BLaER1 treated with 17β-estradiol and CSF1 and Interleukin-3, amounts not matched to agents 10 nM and 100 nM (cell line): ENCODE results near the gene LPCAT1.

Experiments
- H3K27ac ChIP-seq, 11 experiments: shearing (Covaris generic); formaldehyde crosslinking; 2 replicates each; pipeline ENCODE4 v1.8.1; 2022
- H3K27me3 ChIP-seq, 11 experiments: shearing (Covaris generic); formaldehyde crosslinking; 2 replicates each; pipeline ENCODE4 v1.8.1; 2022
- H3K36me3 ChIP-seq, 11 experiments: shearing (Covaris generic); formaldehyde crosslinking; 2 replicates each; pipeline ENCODE4 v1.8.1; 2022
- H3K4me1 ChIP-seq, 10 experiments: shearing (Covaris generic); formaldehyde crosslinking; 2 replicates each; pipeline ENCODE4 v1.8.1; 2022
- H3K4me2 ChIP-seq, 11 experiments: shearing (Covaris generic); formaldehyde crosslinking; 2 replicates each; pipeline ENCODE4 v1.8.1; 2022
- H3K4me3 ChIP-seq, 10 experiments: shearing (Covaris generic); formaldehyde crosslinking; 2 replicates each; pipeline ENCODE4 v1.8.1; 2022
- H3K9ac ChIP-seq, 11 experiments: shearing (Covaris generic); formaldehyde crosslinking; 2 replicates each; pipeline ENCODE4 v1.8.1; 2022
- H3K9me3 ChIP-seq, 11 experiments: shearing (Covaris generic); formaldehyde crosslinking; replicated peaks in 1 of 11; 2 replicates each; pipeline ENCODE4 v1.8.1; 2022
- H4K20me1 ChIP-seq, 11 experiments: shearing (Covaris generic); formaldehyde crosslinking; 2 replicates each; pipeline ENCODE4 v1.8.1; 2022
- Cebpa-rat ChIP-seq, 11 experiments: shearing (Covaris generic); IDR thresholded peaks; 2 replicates each; pipeline ENCODE4 v1.8.1; 2022

The LPCAT1 gene

GRCh38 chr5:1514027-1514818, 9.5 kb downstream of the LPCAT1 start:
- Histone ChIP-seq H3K27me3 (no peaks in the 10 kb centered on the region), H3K9me3 (no peaks in the 10 kb centered on the region), H3K4me2 (peak overlapping the region in 10 of 11 experiments; percentile 9 to 48 (median 20); a peak in 13 of 22 replicates), H3K9ac (peak overlapping the region in 4 of 11 experiments; percentile 1 to 24 (median 12); a peak in 1 of 22 replicates), H3K27ac (0 out of 22 replicates have a peak overlapping the region, but pooled peaks of 1 of the 11 experiments have one; percentile 13), H4K20me1 (peaks cover 98 to 100% (median 100%) of the 10 kb centered on the region in 11 experiments), H3K4me3 (no peak overlapping the region), H3K4me1 (peaks cover 46 to 77% (median 60%) of the 10 kb centered on the region in 10 experiments), H3K36me3 (peaks cover 64 to 92% (median 74%) of the 10 kb centered on the region in 11 experiments)
- TF ChIP-seq Cebpa-rat (IDR thresholded peaks at IDR 0.05) = no peak

DNA sequence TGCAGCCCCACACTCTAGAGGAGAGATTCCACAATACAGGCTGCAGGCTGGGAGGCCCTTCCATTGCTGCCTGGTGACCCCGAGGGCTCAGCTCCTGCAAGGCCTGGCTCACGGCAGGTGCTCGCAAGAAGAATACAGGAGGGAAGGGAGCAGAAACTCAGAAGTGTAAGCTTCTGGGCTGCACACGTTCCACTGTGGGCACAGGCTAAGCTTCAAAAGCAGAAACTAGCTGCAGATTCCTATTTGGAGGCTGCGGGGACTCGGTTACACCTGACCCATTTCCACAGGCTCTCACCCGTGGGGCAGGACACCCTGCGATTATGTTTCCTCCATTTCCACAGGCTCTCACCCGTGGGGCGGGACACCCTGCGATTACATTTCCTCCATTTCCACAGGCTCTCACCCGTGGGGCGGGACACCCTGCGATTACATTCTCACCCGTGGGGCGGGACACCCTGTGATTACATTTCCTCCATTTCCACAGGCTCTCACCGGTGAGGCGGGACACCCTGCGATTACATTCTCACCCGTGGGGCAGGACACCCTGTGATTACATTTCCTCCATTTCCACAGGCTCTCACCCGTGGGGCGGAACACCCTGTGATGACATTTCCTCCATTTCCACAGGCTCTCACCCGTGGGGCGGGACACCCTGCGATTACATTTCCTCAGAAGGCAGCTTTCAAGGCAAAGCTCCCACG, 10.3 kb downstream of the LPCAT1 start:
- peak overlapping the region in 10 of 11 experiments; percentile 9 to 48 (median 20); a peak in 10 of 22 replicates for H3K4me2 ChIP-seq
- H3K4me1 ChIP-seq = peaks cover 39 to 69% (median 53%) of the 10 kb centered on the region in 10 experiments
- no peaks in the 10 kb centered on the region for H3K9me3 ChIP-seq
- 0 out of 22 replicates have a peak overlapping the region, but pooled peaks of 1 of the 11 experiments have one; percentile 13 for H3K27ac ChIP-seq
- peaks cover 63 to 92% (median 74%) of the 10 kb centered on the region in 11 experiments for H3K36me3 ChIP-seq
- H4K20me1 ChIP-seq = peaks cover 98 to 100% (median 100%) of the 10 kb centered on the region in 11 experiments
- H3K4me3 ChIP-seq = no peak overlapping the region
- no peaks in the 10 kb centered on the region for H3K27me3 ChIP-seq
- H3K9ac ChIP-seq = peak overlapping the region in 2 of 11 experiments; percentile 9 to 24; a peak in 1 of 22 replicates
- TF ChIP-seq Cebpa-rat (IDR thresholded peaks at IDR 0.05) = no peak

GRCh38 chr5:1512541-1513291, 11.0 kb downstream of the LPCAT1 start:
- peaks cover 36 to 64% (median 53%) of the 10 kb centered on the region in 10 experiments for H3K4me1 ChIP-seq
- no peaks in the 10 kb centered on the region for H3K27me3 ChIP-seq
- peaks cover 98 to 100% (median 100%) of the 10 kb centered on the region in 11 experiments for H4K20me1 ChIP-seq
- H3K4me3 ChIP-seq = no peak overlapping the region
- peaks cover 58 to 92% (median 76%) of the 10 kb centered on the region in 11 experiments for H3K36me3 ChIP-seq
- H3K4me2 ChIP-seq = peak overlapping the region in 1 of 11 experiments; percentile 8; a peak in 3 of 22 replicates
- no peak overlapping the region; a peak in 2 of 22 replicates for H3K27ac ChIP-seq
- no peaks in the 10 kb centered on the region for H3K9me3 ChIP-seq
- H3K9ac ChIP-seq = 0 out of 22 replicates have a peak overlapping the region, but pooled peaks of 1 of the 11 experiments have one; percentile 19
- TF ChIP-seq Cebpa-rat (IDR thresholded peaks at IDR 0.05) = no peak

- TF ChIP-seq Cebpa-rat (IDR thresholded peaks at IDR 0.05) = no peak
- Histone ChIP-seq H3K9ac (0 out of 22 replicates have a peak overlapping the region, but pooled peaks of 1 of the 11 experiments have one; percentile 19), H3K4me1 (peaks cover 36 to 64% (median 53%) of the 10 kb centered on the region in 10 experiments), H4K20me1 (peaks cover 99 to 100% (median 100%) of the 10 kb centered on the region in 11 experiments), H3K4me3 (no peak overlapping the region), H3K27me3 (no peaks in the 10 kb centered on the region), H3K4me2 (peak overlapping the region in 1 of 11 experiments; percentile 8; a peak in 2 of 22 replicates), H3K27ac (no peak overlapping the region; a peak in 1 of 22 replicates), H3K9me3 (no peaks in the 10 kb centered on the region), H3K36me3 (peaks cover 51 to 92% (median 74%) of the 10 kb centered on the region in 11 experiments)
These were observed 11.9 kb downstream of the LPCAT1 start for GRCh38 chr5:1511651-1512540.

- Histone ChIP-seq H3K36me3 (peaks cover 51 to 89% (median 72%) of the 10 kb centered on the region in 11 experiments), H3K27me3 (no peaks in the 10 kb centered on the region), H3K9ac (no peak overlapping the region), H3K9me3 (no peaks in the 10 kb centered on the region), H3K27ac (no peak overlapping the region), H3K4me1 (peaks cover 36 to 64% (median 53%) of the 10 kb centered on the region in 10 experiments), H3K4me3 (no peak overlapping the region), H3K4me2 (no peak overlapping the region), H4K20me1 (peaks cover 99 to 100% (median 100%) of the 10 kb centered on the region in 11 experiments)
- no peak for TF ChIP-seq Cebpa-rat (IDR thresholded peaks at IDR 0.05)
These were observed 12.7 kb downstream of the LPCAT1 start for GRCh38 chr5:1511048-1511447.

GRCh38 chr5:1510631-1511030, 13.1 kb downstream of the LPCAT1 start:
- Histone ChIP-seq H3K27ac (no peak overlapping the region), H3K9me3 (no peaks in the 10 kb centered on the region), H3K4me3 (no peak overlapping the region), H4K20me1 (peaks cover 99 to 100% (median 100%) of the 10 kb centered on the region in 11 experiments), H3K36me3 (peaks cover 51 to 85% (median 69%) of the 10 kb centered on the region in 11 experiments), H3K9ac (no peak overlapping the region), H3K27me3 (no peaks in the 10 kb centered on the region), H3K4me1 (peaks cover 36 to 64% (median 53%) of the 10 kb centered on the region in 10 experiments), H3K4me2 (no peak overlapping the region)
- no peak for TF ChIP-seq Cebpa-rat (IDR thresholded peaks at IDR 0.05)

DNA sequence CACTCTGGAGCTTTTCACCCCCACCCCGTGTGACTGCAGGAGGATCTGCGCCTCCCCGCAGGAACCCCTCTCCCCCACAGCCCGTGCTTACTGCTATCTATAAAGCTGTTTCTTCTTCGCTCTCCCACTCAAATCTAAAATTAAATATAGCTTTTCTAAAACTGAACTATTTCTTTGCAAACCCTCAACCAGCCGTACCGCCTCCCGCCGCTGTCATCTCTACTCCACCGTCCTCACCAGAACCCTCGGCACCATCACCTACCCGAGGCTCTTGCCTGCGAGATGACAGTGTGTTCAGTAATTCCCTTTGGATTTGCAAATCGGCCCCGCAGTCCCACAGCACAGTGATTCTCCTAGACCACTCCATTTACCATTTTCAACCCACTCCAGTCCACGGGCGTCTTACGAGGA, 13.6 kb downstream of the LPCAT1 start:
- TF ChIP-seq Cebpa-rat (IDR thresholded peaks at IDR 0.05) = no peak
- no peaks in the 10 kb centered on the region for H3K9me3 ChIP-seq
- no peak overlapping the region for H3K9ac ChIP-seq
- H3K36me3 ChIP-seq = peaks cover 51 to 84% (median 69%) of the 10 kb centered on the region in 11 experiments
- peaks cover 99 to 100% (median 100%) of the 10 kb centered on the region in 11 experiments for H4K20me1 ChIP-seq
- no peaks in the 10 kb centered on the region for H3K27me3 ChIP-seq
- H3K4me3 ChIP-seq = no peak overlapping the region
- no peak overlapping the region for H3K27ac ChIP-seq
- peaks cover 37 to 64% (median 54%) of the 10 kb centered on the region in 10 experiments for H3K4me1 ChIP-seq
- no peak overlapping the region for H3K4me2 ChIP-seq
